MM.1S (cell line): Measurements from ENCODE around the gene TBC1D2.

Source experiments
- CTCF ChIP-seq: fragments of 300-600 bp; sonication (generic); IDR thresholded peaks from 2 replicates; pipeline ENCODE4 v1.5.1; 2016; ENCODE audit warnings: antibody characterized with exemption, low read length, mixed read lengths
- EZH2 ChIP-seq: fragments of 300-600 bp; sonication (generic); optimal IDR thresholded peaks from 2 replicates; pipeline ENCODE3; 2017; ENCODE audit warnings: low read depth, mild to moderate bottlenecking, antibody characterized with exemption, low read length, mixed read lengths

GRCh38 chr9:98303633-98304125 is 48.2 kb upstream of the TBC1D2 start:
- TF ChIP-seq CTCF (no peak), EZH2 (no peak)
